ENCODE data around the gene LHFPL6. TPM values are rescaled to one million over a fixed set of nuclear protein-coding genes. Genes with fewer than 3 reads are reported as not detected.

The LHFPL6 gene
- total RNA-seq, 4 donors from 2014 or later, result 12.8 to 27.3 (median 22.5) TPM

- no peak for DNase-seq (ENCODE audit: low spot score in 2 of 2)
- intact Hi-C loops (cut with DNase I; ENCODE audit: low total_unique reads), result no loop called here
- H3K4me3 ChIP-seq (ENCODE audit: low read depth, poor library complexity, severe bottlenecking), result no peak overlapping the region
- TF ChIP-seq POLR2A (IDR thresholded peaks at IDR 0.05), result no peak
- TF ChIP-seq CTCF (IDR thresholded peaks at IDR 0.05), result no peak
These were observed 117.7 kb downstream of the LHFPL6 start for GRCh38 chr13:39485314-39485700.

- no peak overlapping the region for H3K4me3 ChIP-seq (ENCODE audit: low read depth, poor library complexity, severe bottlenecking)
- WGBS, 2 donors, result 84 to 94% methylated on average over 4 of the region's 4 CpGs
- intact Hi-C loops (cut with DNase I; ENCODE audit: low total_unique reads), result no loop called here
- DNase-seq (ENCODE audit: low spot score in 2 of 2), result no peak
- no peak for TF ChIP-seq POLR2A (IDR thresholded peaks at IDR 0.05)
- no peak for TF ChIP-seq CTCF (IDR thresholded peaks at IDR 0.05)
These were observed 118.3 kb downstream of the LHFPL6 start for GRCh38 chr13:39484506-39485313.

GRCh38 chr13:39483326-39483725 lies 119.7 kb downstream of the LHFPL6 start:
- intact Hi-C loops (cut with DNase I; ENCODE audit: low total_unique reads), result no loop called here
- H3K4me3 ChIP-seq (ENCODE audit: low read depth, poor library complexity, severe bottlenecking), result no peak overlapping the region
- TF ChIP-seq CTCF (IDR thresholded peaks at IDR 0.05) (no peak), POLR2A (IDR thresholded peaks at IDR 0.05) (no peak)
- no peak for DNase-seq (ENCODE audit: low spot score in 2 of 2)

GRCh38 chr13:39481491-39481890 lies 121.5 kb downstream of the LHFPL6 start:
- 77 to 87% methylated on average over 3 of the region's 3 CpGs for WGBS, 2 donors
- DNase-seq (ENCODE audit: low spot score in 2 of 2), result no peak
- no peak overlapping the region for H3K4me3 ChIP-seq (ENCODE audit: low read depth, poor library complexity, severe bottlenecking)
- TF ChIP-seq POLR2A (IDR thresholded peaks at IDR 0.05) (no peak), CTCF (IDR thresholded peaks at IDR 0.05) (no peak)
- intact Hi-C loops (cut with DNase I; ENCODE audit: low total_unique reads), result no loop called here

GRCh38 chr13:39474600-39474999 lies 128.4 kb downstream of the LHFPL6 start:
- no peak overlapping the region for H3K4me3 ChIP-seq (ENCODE audit: low read depth, poor library complexity, severe bottlenecking)
- no peak for DNase-seq (ENCODE audit: low spot score in 2 of 2)
- intact Hi-C loops (cut with DNase I; ENCODE audit: low total_unique reads), result no loop called here

More at GRCh38 chr13:39474600-39474999, 128.4 kb downstream of the LHFPL6 start:
- TF ChIP-seq CTCF (IDR thresholded peaks at IDR 0.05) (no peak), POLR2A (IDR thresholded peaks at IDR 0.05) (no peak)
- 88 to 89% methylated on average over 2 of the region's 2 CpGs for WGBS, 2 donors
